ENCODE results near the gene MYO5A.
"Not testable (repeated sequence)": the region's sequence is repeated elsewhere in the genome, so short reads cannot be mapped to it uniquely, and the experiment has no call there.

DNA sequence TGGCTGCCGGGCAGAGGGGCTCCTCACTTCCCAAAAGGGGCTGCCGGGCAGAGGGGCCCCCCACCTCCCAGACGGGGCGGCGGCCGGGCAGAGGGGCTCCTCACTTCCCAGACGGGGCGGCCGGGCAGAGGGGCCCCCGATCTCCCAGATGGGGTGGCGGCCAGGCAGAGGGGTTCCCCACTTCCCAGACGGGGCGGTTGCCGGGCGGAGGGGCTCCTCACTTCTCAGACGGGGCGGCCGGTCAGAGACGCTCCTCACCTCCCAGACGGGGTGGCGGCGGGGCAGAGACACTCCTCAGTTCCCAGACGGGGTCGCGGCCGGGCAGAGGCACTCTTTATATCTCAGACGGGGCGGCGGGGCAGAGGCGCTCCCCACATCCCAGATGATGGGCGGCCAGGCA lies 69.0 kb downstream of the MYO5A start:
- TF ChIP-seq, protein P1, sequence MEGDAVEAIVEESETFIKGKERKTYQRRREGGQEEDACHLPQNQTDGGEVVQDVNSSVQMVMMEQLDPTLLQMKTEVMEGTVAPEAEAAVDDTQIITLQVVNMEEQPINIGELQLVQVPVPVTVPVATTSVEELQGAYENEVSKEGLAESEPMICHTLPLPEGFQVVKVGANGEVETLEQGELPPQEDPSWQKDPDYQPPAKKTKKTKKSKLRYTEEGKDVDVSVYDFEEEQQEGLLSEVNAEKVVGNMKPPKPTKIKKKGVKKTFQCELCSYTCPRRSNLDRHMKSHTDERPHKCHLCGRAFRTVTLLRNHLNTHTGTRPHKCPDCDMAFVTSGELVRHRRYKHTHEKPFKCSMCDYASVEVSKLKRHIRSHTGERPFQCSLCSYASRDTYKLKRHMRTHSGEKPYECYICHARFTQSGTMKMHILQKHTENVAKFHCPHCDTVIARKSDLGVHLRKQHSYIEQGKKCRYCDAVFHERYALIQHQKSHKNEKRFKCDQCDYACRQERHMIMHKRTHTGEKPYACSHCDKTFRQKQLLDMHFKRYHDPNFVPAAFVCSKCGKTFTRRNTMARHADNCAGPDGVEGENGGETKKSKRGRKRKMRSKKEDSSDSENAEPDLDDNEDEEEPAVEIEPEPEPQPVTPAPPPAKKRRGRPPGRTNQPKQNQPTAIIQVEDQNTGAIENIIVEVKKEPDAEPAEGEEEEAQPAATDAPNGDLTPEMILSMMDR (IDR thresholded peaks at IDR 0.05) = not testable (repeated sequence)
- TF ChIP-seq POLR2AphosphoS5 (IDR thresholded peaks at IDR 0.05; ENCODE audit: low read depth, low read length); SIN3A (IDR thresholded peaks at IDR 0.05; ENCODE audit: borderline replicate concordance, insufficient read depth, low read depth, low read length): not testable (repeated sequence)
